ENCODE measurements around the gene GAMT. TPM values are rescaled to one million over a fixed set of nuclear protein-coding genes. Genes with fewer than 3 reads are reported as not detected.

The GAMT gene
- total and polyA plus RNA-seq, 2 of the 13 experiments (the other 11 are each of a cell fraction or from before 2014, with no cell fraction given), result 115 to 124 TPM

GRCh38 chr19:1383312-1384084 lies 17.8 kb downstream of the GAMT start, which contains the start of gene NDUFS7 (continued):
- TF ChIP-seq ZNF34 (CRISPR knock-in tag; IDR thresholded peaks at IDR 0.05; ENCODE audit: borderline replicate concordance) (peak; percentile 98), MAZ (IDR thresholded peaks at IDR 0.05; ENCODE audit: borderline replicate concordance, low read depth, low read length) (peak; percentile 42; the same call in 1 of the 2 replicates), MAZ (CRISPR knock-in tag; IDR thresholded peaks at IDR 0.05; ENCODE audit: low read depth) (peak; percentile 82), ELF1 (CRISPR knock-in tag; IDR thresholded peaks at IDR 0.05) (peak; percentile 88), GABPB1 (CRISPR knock-in tag; IDR thresholded peaks at IDR 0.05) (peak; percentile 97), ZNF335 (CRISPR knock-in tag; IDR thresholded peaks at IDR 0.05) (peak; percentile 84; the same call in 1 of the 2 replicates), THAP7 (CRISPR knock-in tag; IDR thresholded peaks at IDR 0.05) (peak; percentile 93), SP1 (IDR thresholded peaks at IDR 0.05) (no peak), SP1 (CRISPR knock-in tag; IDR thresholded peaks at IDR 0.05) (peak; percentile 83), REXO4 (CRISPR knock-in tag; IDR thresholded peaks at IDR 0.05; ENCODE audit: borderline replicate concordance) (peak; percentile 89), ZNF136 (CRISPR knock-in tag; IDR thresholded peaks at IDR 0.05; ENCODE audit: low read depth) (peak; percentile 99), ZNF75D (CRISPR knock-in tag; IDR thresholded peaks at IDR 0.05; ENCODE audit: borderline replicate concordance) (0 out of 2 replicates have a peak, but pooled peaks have one; percentile 60), ZNF160 (CRISPR knock-in tag; IDR thresholded peaks at IDR 0.05) (peak; percentile 97), ZBTB38 (CRISPR knock-in tag; IDR thresholded peaks at IDR 0.05) (peak; percentile 88), ZNF841 (CRISPR knock-in tag; IDR thresholded peaks at IDR 0.05; ENCODE audit: borderline replicate concordance) (peak; percentile 91), ZNF607 (CRISPR knock-in tag; IDR thresholded peaks at IDR 0.05; ENCODE audit: borderline replicate concordance) (peak; percentile 95), SP140L (CRISPR knock-in tag; IDR thresholded peaks at IDR 0.05; ENCODE audit: borderline replicate concordance) (no peak), LBX2 (CRISPR knock-in tag; IDR thresholded peaks at IDR 0.05; ENCODE audit: borderline replicate concordance) (peak; percentile 76; the same call in 1 of the 2 replicates), ZNF709 (CRISPR knock-in tag; IDR thresholded peaks at IDR 0.05) (peak; percentile 96), NFE2 (CRISPR knock-in tag; IDR thresholded peaks at IDR 0.05) (0 out of 2 replicates have a peak, but pooled peaks have one; percentile 12), ZNF263 (CRISPR knock-in tag; IDR thresholded peaks at IDR 0.05) (peak; percentile 72), MTA1 (CRISPR knock-in tag; IDR thresholded peaks at IDR 0.05; ENCODE audit: borderline replicate concordance) (peak; percentile 98), ZNF333 (CRISPR knock-in tag; IDR thresholded peaks at IDR 0.05; ENCODE audit: borderline replicate concordance) (peak; percentile 92), ZSCAN20 (CRISPR knock-in tag; IDR thresholded peaks at IDR 0.05; ENCODE audit: borderline replicate concordance) (peak; percentile 79), FIP1L1 (IDR thresholded peaks at IDR 0.05; ENCODE audit: borderline replicate concordance, insufficient read depth, low read depth, low read length) (peak; percentile 94; the same call in 1 of the 2 replicates), ZNF326 (CRISPR knock-in tag; IDR thresholded peaks at IDR 0.05; ENCODE audit: borderline replicate concordance) (no peak; the same call in 1 of the 2 replicates), UBTF (CRISPR knock-in tag; IDR thresholded peaks at IDR 0.05) (peak; percentile 94), ZNF569 (CRISPR knock-in tag; IDR thresholded peaks at IDR 0.05; ENCODE audit: borderline replicate concordance) (0 out of 2 replicates have a peak, but pooled peaks have one; percentile 83)

Data from HepG2 (cell line).